Keratinocyte (primary cell): ENCODE results near the gene CIPC. TPM values are rescaled to one million over a fixed set of nuclear protein-coding genes. Genes with fewer than 3 reads are reported as not detected.

Source experiments
- DNase-seq: peaks from one replicate; pipeline ENCODE4 v3.0.0-alpha.2; 2011; ENCODE audit warnings: low read depth, missing footprints, low spot score
- FAIRE-seq: peaks from 2 replicates; lab custom pipeline; 2011; peaks lifted over from hg19 to GRCh38; lab: Jason Lieb, UNC
- H2AFZ ChIP-seq: 2 replicates; pipeline ENCODE4 v1.6.0; 2012; ENCODE audit warnings: low read length, control low read depth, inconsistent platforms; ENCODE audit not compliant: control insufficient read depth
- H3K27ac ChIP-seq: 2 replicates; pipeline ENCODE4 v1.5.1; 2011; ENCODE audit warnings: low read length; ENCODE audit not compliant: control insufficient read depth, insufficient read depth
- H3K27me3 ChIP-seq: 3 replicates; pipeline ENCODE4 v1.6.0; 2011; ENCODE audit warnings: low read length; ENCODE audit not compliant: control insufficient read depth, insufficient read depth; ENCODE audit errors: extremely low read depth
- H3K36me3 ChIP-seq, 2 experiments: 2 replicates in 1 of 2; 3 replicates in 1 of 2; pipeline ENCODE4 v1.5.1; 2011; ENCODE audit warnings: low read length in 2 of 2, mild to moderate bottlenecking in 1 of 2; ENCODE audit not compliant: control insufficient read depth in 2 of 2, insufficient read depth in 2 of 2; ENCODE audit errors: extremely low read depth in 1 of 2
- H3K4me1 ChIP-seq: 3 replicates; pipeline ENCODE4 v1.5.1; 2011; ENCODE audit warnings: low read length; ENCODE audit not compliant: control insufficient read depth, insufficient read depth; ENCODE audit errors: extremely low read depth
- H3K4me2 ChIP-seq: 3 replicates; pipeline ENCODE4 v1.6.0; 2011; ENCODE audit warnings: low read depth, low read length; ENCODE audit not compliant: control insufficient read depth, insufficient read depth; ENCODE audit errors: extremely low read depth
- H3K4me3 ChIP-seq, 3 experiments: fragments of 200-600 bp in 1 of 3; sonication (generic) in 1 of 3; 2 replicates in 2 of 3; 3 replicates in 1 of 3; pipeline ENCODE4 v1.5.1; 2011 to 2016; ENCODE audit warnings: low read length in 3 of 3, mild to moderate bottlenecking in 3 of 3, control low read depth in 2 of 3, inconsistent platforms in 1 of 3, low read depth in 1 of 3, mixed read lengths in 1 of 3, mixed run types in 1 of 3, moderate library complexity in 1 of 3; ENCODE audit not compliant: control insufficient read depth in 2 of 3, insufficient read depth in 2 of 3; ENCODE audit errors: extremely low read depth in 1 of 3
- H3K79me2 ChIP-seq: 2 replicates; pipeline ENCODE4 v1.6.0; 2012; ENCODE audit warnings: low read length; ENCODE audit not compliant: control insufficient read depth, insufficient read depth
- H3K9ac ChIP-seq: 3 replicates; pipeline ENCODE4 v1.6.0; 2011; ENCODE audit warnings: low read length; ENCODE audit not compliant: control insufficient read depth, insufficient read depth; ENCODE audit errors: extremely low read depth
- H3K9me1 ChIP-seq: 3 replicates; pipeline ENCODE4 v1.6.0; 2011; ENCODE audit warnings: low read length; ENCODE audit not compliant: control insufficient read depth, insufficient read depth; ENCODE audit errors: extremely low read depth
- H3K9me3 ChIP-seq: 2 replicates; pipeline ENCODE4 v1.5.1; 2012; ENCODE audit warnings: low read depth, low read length; ENCODE audit not compliant: control insufficient read depth
- H4K20me1 ChIP-seq: 3 replicates; pipeline ENCODE4 v1.6.0; 2011; ENCODE audit warnings: low read length; ENCODE audit not compliant: control insufficient read depth, insufficient read depth; ENCODE audit errors: extremely low read depth
- CTCF ChIP-seq, 3 experiments: IDR thresholded peaks in 1 of 3; conservative IDR thresholded peaks in 1 of 3; optimal IDR thresholded peaks in 1 of 3; 2 replicates in 2 of 3; 3 replicates in 1 of 3; pipeline versions ENCODE3 to v1.5.1; 2011; ENCODE audit warnings: low read length in 3 of 3, mild to moderate bottlenecking in 3 of 3, moderate library complexity in 2 of 3, control low read depth in 1 of 3, inconsistent platforms in 1 of 3; ENCODE audit not compliant: insufficient read depth in 2 of 3; ENCODE audit errors: extremely low read depth in 1 of 3
- EZH2 ChIP-seq: IDR thresholded peaks from one replicate; pipeline ENCODE4 v1.6.1; 2012; ENCODE audit warnings: inconsistent platforms, mild to moderate bottlenecking, low read length, moderate library complexity
- dilution Hi-C: fragments of 300-500 bp; cut with MboI; formaldehyde crosslinking; loops from one replicate; pipeline ENCODE4 v1.7.0; 2020; ENCODE audit warnings: low sequenced_read_pairs; ENCODE audit not compliant: extremely low pct_ligation_motif_present
- polyA plus RNA-seq, 5 experiments: library from polyadenylated mRNA; depleted of rRNA in 3 of 5; stranded (reverse) in 3 of 5; stranded (forward) in 1 of 5; unstranded in 1 of 5; fragments of >200 nt; gene quantifications; 1 replicate in 1 of 5; 2 replicates in 3 of 5; 3 replicates in 1 of 5; pipeline versions ENCODE4 v1.2.1 to v1.2.3, GENCODE V29; 2011 to 2012; ENCODE audit warnings: missing spikeins in 2 of 5, low read depth in 1 of 5, low replicate concordance in 1 of 5

CIPC gene
- polyA plus RNA-seq, 1 donor (not counting 4 experiments of a cell fraction or from before 2014, with no cell fraction given) = 13.2 TPM

- Histone ChIP-seq H4K20me1 (no peaks in the 10 kb centered on the region), H3K9me3 (peaks cover 3% of the 10 kb centered on the region), H3K79me2 (no peaks in the 10 kb centered on the region), H3K9me1 (no peaks in the 10 kb centered on the region), H3K36me3 (no peaks in the 10 kb centered on the region), H3K27me3 (no peaks in the 10 kb centered on the region), H3K4me3 (no peak overlapping the region), H2AFZ (no peak overlapping the region), H3K27ac (no peak overlapping the region), H3K4me1 (peaks cover under 1% of the 10 kb centered on the region), H3K9ac (no peak overlapping the region), H3K4me2 (no peak overlapping the region)
- FAIRE-seq (no peak), DNase-seq (no peak)
- dilution Hi-C loops = no loop called here
- TF ChIP-seq CTCF (optimal IDR thresholded peaks at IDR 0.05 in 1 of 3, IDR thresholded peaks at IDR 0.05 in 1 of 3, conservative IDR thresholded peaks at IDR 0.05 in 1 of 3; ENCODE audit: extremely low read depth in 1 of 3, insufficient read depth in 2 of 3, low read length in 3 of 3) (no peak), EZH2 (no peak)
Observed at GRCh38 chr14:77058117-77058516, 39.9 kb upstream of the CIPC start.

GRCh38 chr14:77058785-77059184, 39.3 kb upstream of the CIPC start:
- no peak for TF ChIP-seq EZH2
- TF ChIP-seq CTCF (optimal IDR thresholded peaks at IDR 0.05 in 1 of 3, IDR thresholded peaks at IDR 0.05 in 1 of 3, conservative IDR thresholded peaks at IDR 0.05 in 1 of 3; ENCODE audit: extremely low read depth in 1 of 3, insufficient read depth in 2 of 3, low read length in 3 of 3) = no peak
- Histone ChIP-seq H3K4me2 (no peak overlapping the region), H3K9me3 (peaks cover 3% of the 10 kb centered on the region), H3K4me1 (no peaks in the 10 kb centered on the region), H4K20me1 (no peaks in the 10 kb centered on the region), H3K4me3 (no peak overlapping the region), H2AFZ (no peak overlapping the region), H3K9ac (no peak overlapping the region), H3K27ac (no peak overlapping the region), H3K27me3 (no peaks in the 10 kb centered on the region), H3K79me2 (no peaks in the 10 kb centered on the region), H3K9me1 (no peaks in the 10 kb centered on the region), H3K36me3 (no peaks in the 10 kb centered on the region)
- dilution Hi-C loops = no loop called here
- no peak for DNase-seq
- FAIRE-seq = no peak
